ENCODE data around the gene SNX8. TPM values are rescaled to one million over a fixed set of nuclear protein-coding genes. Genes with fewer than 3 reads are reported as not detected.
A peak's percentile ranks its signal among the peaks of the same experiment; 100 is the strongest.

SNX8 gene
- total and polyA plus RNA-seq, 8 donors = 7.7 to 72.9 (median 12.0) TPM

GRCh38 chr7:2289111-2289586, 25.1 kb downstream of the SNX8 start:
- no peaks in the 10 kb centered on the region for H3K4me1 ChIP-seq
- TF ChIP-seq POLR2A (IDR thresholded peaks at IDR 0.05) (no peak), POLR2AphosphoS5 (IDR thresholded peaks at IDR 0.05) (no peak), EP300 (IDR thresholded peaks at IDR 0.05) (no peak)
- TF ChIP-seq, protein P1, sequence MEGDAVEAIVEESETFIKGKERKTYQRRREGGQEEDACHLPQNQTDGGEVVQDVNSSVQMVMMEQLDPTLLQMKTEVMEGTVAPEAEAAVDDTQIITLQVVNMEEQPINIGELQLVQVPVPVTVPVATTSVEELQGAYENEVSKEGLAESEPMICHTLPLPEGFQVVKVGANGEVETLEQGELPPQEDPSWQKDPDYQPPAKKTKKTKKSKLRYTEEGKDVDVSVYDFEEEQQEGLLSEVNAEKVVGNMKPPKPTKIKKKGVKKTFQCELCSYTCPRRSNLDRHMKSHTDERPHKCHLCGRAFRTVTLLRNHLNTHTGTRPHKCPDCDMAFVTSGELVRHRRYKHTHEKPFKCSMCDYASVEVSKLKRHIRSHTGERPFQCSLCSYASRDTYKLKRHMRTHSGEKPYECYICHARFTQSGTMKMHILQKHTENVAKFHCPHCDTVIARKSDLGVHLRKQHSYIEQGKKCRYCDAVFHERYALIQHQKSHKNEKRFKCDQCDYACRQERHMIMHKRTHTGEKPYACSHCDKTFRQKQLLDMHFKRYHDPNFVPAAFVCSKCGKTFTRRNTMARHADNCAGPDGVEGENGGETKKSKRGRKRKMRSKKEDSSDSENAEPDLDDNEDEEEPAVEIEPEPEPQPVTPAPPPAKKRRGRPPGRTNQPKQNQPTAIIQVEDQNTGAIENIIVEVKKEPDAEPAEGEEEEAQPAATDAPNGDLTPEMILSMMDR (IDR thresholded peaks at IDR 0.05) = no peak
- intact Hi-C loops (cut with DNase I; ENCODE audit: low total_unique reads) = no loop called here
- no peaks in the 10 kb centered on the region for H3K27me3 ChIP-seq
- peaks cover 0 to 8% (median 3%) of the 10 kb centered on the region in 4 donors for H3K36me3 ChIP-seq
- WGBS, 5 donors = 76 to 88% (median 83%) methylated on average over 20 of the region's 20 CpGs
- no peaks in the 10 kb centered on the region for H3K9me3 ChIP-seq
- no peak overlapping the region for H3K27ac ChIP-seq
- no peak overlapping the region for H3K4me3 ChIP-seq
- DNase-seq = peak in 1 of 2 donors; percentile 81

DNA sequence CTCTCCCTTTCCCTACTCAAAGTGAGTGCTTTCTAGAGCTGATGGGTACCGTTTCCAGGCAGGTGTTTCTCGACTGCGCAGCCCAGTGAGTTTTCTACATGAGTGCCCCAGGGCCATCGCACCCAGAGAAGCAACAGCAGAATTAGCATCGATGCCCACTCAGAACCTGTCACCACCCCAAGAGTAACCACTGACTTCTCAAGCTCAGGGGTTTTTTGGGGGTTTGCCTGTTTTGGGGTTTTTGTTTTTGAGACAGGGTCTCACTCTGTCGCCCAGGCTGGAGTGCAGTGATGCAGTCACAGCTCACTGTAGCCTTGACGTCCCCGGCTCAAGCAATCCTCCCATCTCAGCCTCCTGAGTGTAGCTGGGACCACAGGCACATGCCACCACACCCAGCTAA, 25.7 kb downstream of the SNX8 start:
- WGBS, 5 donors = 90 to 95% (median 91%) methylated on average over 8 of the region's 8 CpGs
- H3K4me3 ChIP-seq = no peak overlapping the region
- peaks cover 0 to 8% (median 3%) of the 10 kb centered on the region in 4 donors for H3K36me3 ChIP-seq
- no peak overlapping the region for H3K27ac ChIP-seq
- TF ChIP-seq EP300 (IDR thresholded peaks at IDR 0.05) (no peak), POLR2A (IDR thresholded peaks at IDR 0.05) (no peak), POLR2AphosphoS5 (IDR thresholded peaks at IDR 0.05) (no peak)
- TF ChIP-seq, protein P1 (IDR thresholded peaks at IDR 0.05) = no peak
- DNase-seq = no peak
- no peaks in the 10 kb centered on the region for H3K9me3 ChIP-seq
- no peaks in the 10 kb centered on the region for H3K27me3 ChIP-seq
- H3K4me1 ChIP-seq = no peaks in the 10 kb centered on the region
- intact Hi-C loops (cut with DNase I; ENCODE audit: low total_unique reads) = no loop called here

DNA sequence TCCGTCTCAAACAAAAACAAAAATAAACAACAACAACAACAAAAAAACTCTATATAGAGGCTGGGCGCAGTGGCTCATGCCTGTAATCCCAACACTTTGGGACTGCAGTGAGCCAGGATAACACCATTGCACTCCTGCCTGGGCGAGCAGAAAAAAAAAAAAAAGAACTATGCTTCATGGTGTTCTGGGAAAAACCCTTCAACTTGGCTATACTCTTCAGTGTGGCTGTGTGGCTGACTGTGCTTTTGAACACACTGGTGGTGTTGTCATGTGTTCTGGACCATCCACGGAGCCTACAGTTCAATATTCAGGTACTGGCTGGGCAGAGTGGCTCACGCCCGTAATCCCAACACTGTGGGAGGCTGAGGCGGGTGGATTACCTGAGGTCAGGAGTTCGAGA, 26.5 kb downstream of the SNX8 start:
- TF ChIP-seq, protein P1 (IDR thresholded peaks at IDR 0.05) = no peak
- TF ChIP-seq EP300 (IDR thresholded peaks at IDR 0.05) = no peak
- TF ChIP-seq POLR2AphosphoS5 (IDR thresholded peaks at IDR 0.05) = no peak
- TF ChIP-seq POLR2A (IDR thresholded peaks at IDR 0.05) = no peak
- Histone ChIP-seq H3K4me1 (no peaks in the 10 kb centered on the region), H3K36me3 (peaks cover 0 to 8% (median 3%) of the 10 kb centered on the region in 4 donors), H3K9me3 (no peaks in the 10 kb centered on the region), H3K27ac (no peak overlapping the region), H3K4me3 (no peak overlapping the region), H3K27me3 (no peaks in the 10 kb centered on the region)
- intact Hi-C loops (cut with DNase I; ENCODE audit: low total_unique reads) = no loop called here
- DNase-seq = no peak
- WGBS, 5 donors = 85 to 94% (median 92%) methylated on average over 8 of the region's 8 CpGs

DNA sequence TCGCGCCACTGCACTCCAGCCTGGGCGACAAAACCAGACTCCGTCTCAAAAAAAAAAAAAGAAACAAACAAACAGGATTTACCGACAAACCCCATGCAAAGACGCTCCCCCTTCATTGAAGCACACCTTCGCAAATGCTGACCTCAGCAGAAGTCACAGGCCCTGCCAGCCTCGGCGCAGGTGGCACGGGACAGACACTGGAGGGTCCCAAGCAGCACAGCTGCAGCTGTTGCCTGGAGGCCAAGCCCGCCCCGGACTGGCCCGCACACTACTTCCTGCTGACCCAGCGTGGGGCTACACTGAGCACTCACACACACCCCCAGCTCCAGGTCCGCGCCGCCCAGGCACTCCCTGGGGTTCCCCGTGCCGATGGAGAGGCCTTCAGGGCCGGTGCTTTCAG, 31.2 kb downstream of the SNX8 start:
- peaks cover 0 to 28% (median 12%) of the 10 kb centered on the region in 4 donors for H3K4me1 ChIP-seq
- H3K27me3 ChIP-seq = no peaks in the 10 kb centered on the region
- H3K4me3 ChIP-seq = no peak overlapping the region
- no peak overlapping the region for H3K27ac ChIP-seq
- TF ChIP-seq POLR2AphosphoS5 (IDR thresholded peaks at IDR 0.05) (no peak), EP300 (IDR thresholded peaks at IDR 0.05) (no peak), POLR2A (IDR thresholded peaks at IDR 0.05) (no peak)
- TF ChIP-seq, protein P1 (IDR thresholded peaks at IDR 0.05) = no peak
- 90 to 97% (median 93%) methylated on average over 17 to 20 of the region's 20 CpGs for WGBS, 5 donors
- no peak for DNase-seq
- H3K36me3 ChIP-seq = peaks cover 0 to 2% (median under 1%) of the 10 kb centered on the region in 4 donors
- H3K9me3 ChIP-seq = no peaks in the 10 kb centered on the region
- intact Hi-C loops (cut with DNase I; ENCODE audit: low total_unique reads) = no loop called here

Measured in stomach (tissue), 9 donors.